ENCODE measurements around the gene BMP5.

DNA sequence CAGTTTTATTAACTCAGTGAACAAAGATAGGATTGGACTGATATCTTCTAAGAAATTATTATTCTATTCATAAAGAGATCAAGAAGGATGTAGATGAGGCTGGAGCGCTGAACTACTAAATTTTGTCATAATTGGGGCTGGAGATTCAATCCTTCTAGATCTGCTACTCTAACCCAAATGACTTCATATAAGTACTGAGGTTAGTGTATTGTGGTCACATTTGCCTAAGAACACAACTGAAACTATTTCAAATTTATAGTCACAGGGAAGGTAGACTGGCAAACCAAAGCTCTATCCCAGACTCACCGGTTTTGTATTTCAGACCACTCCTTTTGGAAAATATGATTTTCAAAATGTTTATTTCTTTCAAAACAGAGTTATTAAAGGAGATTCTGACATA is 96.7 kb downstream of the BMP5 start:
- TF ChIP-seq, protein P1, sequence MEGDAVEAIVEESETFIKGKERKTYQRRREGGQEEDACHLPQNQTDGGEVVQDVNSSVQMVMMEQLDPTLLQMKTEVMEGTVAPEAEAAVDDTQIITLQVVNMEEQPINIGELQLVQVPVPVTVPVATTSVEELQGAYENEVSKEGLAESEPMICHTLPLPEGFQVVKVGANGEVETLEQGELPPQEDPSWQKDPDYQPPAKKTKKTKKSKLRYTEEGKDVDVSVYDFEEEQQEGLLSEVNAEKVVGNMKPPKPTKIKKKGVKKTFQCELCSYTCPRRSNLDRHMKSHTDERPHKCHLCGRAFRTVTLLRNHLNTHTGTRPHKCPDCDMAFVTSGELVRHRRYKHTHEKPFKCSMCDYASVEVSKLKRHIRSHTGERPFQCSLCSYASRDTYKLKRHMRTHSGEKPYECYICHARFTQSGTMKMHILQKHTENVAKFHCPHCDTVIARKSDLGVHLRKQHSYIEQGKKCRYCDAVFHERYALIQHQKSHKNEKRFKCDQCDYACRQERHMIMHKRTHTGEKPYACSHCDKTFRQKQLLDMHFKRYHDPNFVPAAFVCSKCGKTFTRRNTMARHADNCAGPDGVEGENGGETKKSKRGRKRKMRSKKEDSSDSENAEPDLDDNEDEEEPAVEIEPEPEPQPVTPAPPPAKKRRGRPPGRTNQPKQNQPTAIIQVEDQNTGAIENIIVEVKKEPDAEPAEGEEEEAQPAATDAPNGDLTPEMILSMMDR (IDR thresholded peaks at IDR 0.05; ENCODE audit: poor library complexity, severe bottlenecking) = no peak
- TF ChIP-seq EZH2 (IDR thresholded peaks at IDR 0.05; ENCODE audit: borderline replicate concordance, insufficient read depth, low read length, poor library complexity, severe bottlenecking) (no peak), EP300 (conservative IDR thresholded peaks at IDR 0.05; ENCODE audit: poor library complexity, severe bottlenecking) (no peak), RAD21 (conservative IDR thresholded peaks at IDR 0.05) (no peak)
